ENCODE results near the gene MAPKAP1.

DNA sequence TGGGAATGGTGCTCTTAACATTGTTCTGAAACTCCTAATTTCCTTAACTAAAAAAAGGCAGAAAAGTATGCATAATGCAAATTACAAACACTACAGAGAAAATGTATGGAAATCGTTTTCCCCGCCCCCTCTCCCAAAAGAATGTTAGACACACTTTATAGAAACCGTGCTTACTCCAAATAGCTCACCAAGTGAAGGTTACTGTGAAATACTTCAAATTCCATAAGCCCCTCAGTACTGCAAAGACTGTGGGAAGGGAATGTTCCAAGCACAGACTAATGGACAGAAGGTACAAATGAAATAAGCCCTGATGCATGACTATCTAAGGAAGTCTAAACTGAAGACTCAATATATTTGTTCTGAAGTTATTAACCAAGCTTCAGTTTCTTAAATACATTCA, 12.5 kb downstream of the MAPKAP1 start:
- no peak for TF ChIP-seq RAD21 (conservative IDR thresholded peaks at IDR 0.05)
- TF ChIP-seq EZH2 (IDR thresholded peaks at IDR 0.05; ENCODE audit: borderline replicate concordance, insufficient read depth, low read length, poor library complexity, severe bottlenecking): no peak
- TF ChIP-seq, protein P1, sequence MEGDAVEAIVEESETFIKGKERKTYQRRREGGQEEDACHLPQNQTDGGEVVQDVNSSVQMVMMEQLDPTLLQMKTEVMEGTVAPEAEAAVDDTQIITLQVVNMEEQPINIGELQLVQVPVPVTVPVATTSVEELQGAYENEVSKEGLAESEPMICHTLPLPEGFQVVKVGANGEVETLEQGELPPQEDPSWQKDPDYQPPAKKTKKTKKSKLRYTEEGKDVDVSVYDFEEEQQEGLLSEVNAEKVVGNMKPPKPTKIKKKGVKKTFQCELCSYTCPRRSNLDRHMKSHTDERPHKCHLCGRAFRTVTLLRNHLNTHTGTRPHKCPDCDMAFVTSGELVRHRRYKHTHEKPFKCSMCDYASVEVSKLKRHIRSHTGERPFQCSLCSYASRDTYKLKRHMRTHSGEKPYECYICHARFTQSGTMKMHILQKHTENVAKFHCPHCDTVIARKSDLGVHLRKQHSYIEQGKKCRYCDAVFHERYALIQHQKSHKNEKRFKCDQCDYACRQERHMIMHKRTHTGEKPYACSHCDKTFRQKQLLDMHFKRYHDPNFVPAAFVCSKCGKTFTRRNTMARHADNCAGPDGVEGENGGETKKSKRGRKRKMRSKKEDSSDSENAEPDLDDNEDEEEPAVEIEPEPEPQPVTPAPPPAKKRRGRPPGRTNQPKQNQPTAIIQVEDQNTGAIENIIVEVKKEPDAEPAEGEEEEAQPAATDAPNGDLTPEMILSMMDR (IDR thresholded peaks at IDR 0.05; ENCODE audit: poor library complexity, severe bottlenecking): no peak
- TF ChIP-seq, protein P2, sequence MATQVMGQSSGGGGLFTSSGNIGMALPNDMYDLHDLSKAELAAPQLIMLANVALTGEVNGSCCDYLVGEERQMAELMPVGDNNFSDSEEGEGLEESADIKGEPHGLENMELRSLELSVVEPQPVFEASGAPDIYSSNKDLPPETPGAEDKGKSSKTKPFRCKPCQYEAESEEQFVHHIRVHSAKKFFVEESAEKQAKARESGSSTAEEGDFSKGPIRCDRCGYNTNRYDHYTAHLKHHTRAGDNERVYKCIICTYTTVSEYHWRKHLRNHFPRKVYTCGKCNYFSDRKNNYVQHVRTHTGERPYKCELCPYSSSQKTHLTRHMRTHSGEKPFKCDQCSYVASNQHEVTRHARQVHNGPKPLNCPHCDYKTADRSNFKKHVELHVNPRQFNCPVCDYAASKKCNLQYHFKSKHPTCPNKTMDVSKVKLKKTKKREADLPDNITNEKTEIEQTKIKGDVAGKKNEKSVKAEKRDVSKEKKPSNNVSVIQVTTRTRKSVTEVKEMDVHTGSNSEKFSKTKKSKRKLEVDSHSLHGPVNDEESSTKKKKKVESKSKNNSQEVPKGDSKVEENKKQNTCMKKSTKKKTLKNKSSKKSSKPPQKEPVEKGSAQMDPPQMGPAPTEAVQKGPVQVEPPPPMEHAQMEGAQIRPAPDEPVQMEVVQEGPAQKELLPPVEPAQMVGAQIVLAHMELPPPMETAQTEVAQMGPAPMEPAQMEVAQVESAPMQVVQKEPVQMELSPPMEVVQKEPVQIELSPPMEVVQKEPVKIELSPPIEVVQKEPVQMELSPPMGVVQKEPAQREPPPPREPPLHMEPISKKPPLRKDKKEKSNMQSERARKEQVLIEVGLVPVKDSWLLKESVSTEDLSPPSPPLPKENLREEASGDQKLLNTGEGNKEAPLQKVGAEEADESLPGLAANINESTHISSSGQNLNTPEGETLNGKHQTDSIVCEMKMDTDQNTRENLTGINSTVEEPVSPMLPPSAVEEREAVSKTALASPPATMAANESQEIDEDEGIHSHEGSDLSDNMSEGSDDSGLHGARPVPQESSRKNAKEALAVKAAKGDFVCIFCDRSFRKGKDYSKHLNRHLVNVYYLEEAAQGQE (IDR thresholded peaks at IDR 0.05; ENCODE audit: borderline replicate concordance): no peak
- TF ChIP-seq EP300 (conservative IDR thresholded peaks at IDR 0.05; ENCODE audit: poor library complexity, severe bottlenecking): no peak
